DMS53 treated with DMSO at 0.1 percent for 48 hours (cell line): ENCODE data around the gene PCNT.

Source experiments
- DNase-seq: peaks from one replicate; lab custom pipeline; 2025; ENCODE audit not compliant: unreplicated experiment; lab: John Stamatoyannopoulos, UW

The PCNT gene

GRCh38 chr21:46329796-46330195 is 5.8 kb downstream of the PCNT start:
- no peak for DNase-seq

- no peak for DNase-seq
Observed at GRCh38 chr21:46334351-46335140, 10.6 kb downstream of the PCNT start.

- DNase-seq = no peak
Observed at GRCh38 chr21:46336603-46337002, 12.6 kb downstream of the PCNT start.

GRCh38 chr21:46340998-46341397 is 17.0 kb downstream of the PCNT start:
- no peak for DNase-seq

GRCh38 chr21:46344219-46344915 is 20.4 kb downstream of the PCNT start:
- DNase-seq = no peak

GRCh38 chr21:46345861-46346260 is 21.9 kb downstream of the PCNT start:
- DNase-seq = no peak

GRCh38 chr21:46346296-46347202 is 22.6 kb downstream of the PCNT start:
- no peak for DNase-seq

- DNase-seq = no peak
Observed at GRCh38 chr21:46347203-46347550, 23.2 kb downstream of the PCNT start.

GRCh38 chr21:46347791-46348381 is 23.9 kb downstream of the PCNT start:
- DNase-seq = no peak

- DNase-seq = no peak
Observed at GRCh38 chr21:46349134-46349760, 25.3 kb downstream of the PCNT start.

GRCh38 chr21:46350571-46350970 is 26.6 kb downstream of the PCNT start:
- DNase-seq = no peak

GRCh38 chr21:46350981-46351380 is 27.0 kb downstream of the PCNT start:
- DNase-seq = no peak

GRCh38 chr21:46351476-46352163 is 27.7 kb downstream of the PCNT start:
- no peak for DNase-seq

- no peak for DNase-seq
Observed at GRCh38 chr21:46352164-46352515, 28.2 kb downstream of the PCNT start.

- no peak for DNase-seq
Observed at GRCh38 chr21:46352913-46353312, 29.0 kb downstream of the PCNT start.

- no peak for DNase-seq
Observed at GRCh38 chr21:46354046-46354445, 30.1 kb downstream of the PCNT start.

- no peak for DNase-seq
Observed at GRCh38 chr21:46354518-46354917, 30.6 kb downstream of the PCNT start.

GRCh38 chr21:46355161-46356004 is 31.4 kb downstream of the PCNT start:
- no peak for DNase-seq

- DNase-seq = no peak
Observed at GRCh38 chr21:46356005-46356338, 32.0 kb downstream of the PCNT start.
